Endothelial cell of umbilical vein (primary cell): ENCODE data around the gene TRMT1. TPM values are rescaled to one million over a fixed set of nuclear protein-coding genes. Genes with fewer than 3 reads are reported as not detected.

Experiments
- BruUV-seq: library from RNA; stranded (reverse); fragments of 400-500 nt; replicated peaks from 2 replicates; lab custom pipeline; 2021; lab: Mats Ljungman, UMichigan
- CTCF ChIA-PET: fragments of 300-600, 350-600 bp; sonication (Branson Sonifier 250); formaldehyde crosslinking; loops from one replicate; lab custom pipeline; 2021; ENCODE audit warnings: antibody characterized with exemption, inconsistent platforms; lab: Charles Lee
- POLR2A ChIA-PET: fragments of 300-600, 350-600 bp; sonication (Branson Sonifier 250); formaldehyde crosslinking; loops from one replicate; lab custom pipeline; 2021; ENCODE audit warnings: antibody characterized with exemption, inconsistent platforms; lab: Charles Lee
- DNase-seq: peaks from one replicate; pipeline ENCODE4 v3.0.0-alpha.2; 2011; ENCODE audit warnings: low read depth, low spot score
- FAIRE-seq: peaks from 2 replicates; lab custom pipeline; 2011; peaks lifted over from hg19 to GRCh38; lab: Jason Lieb, UNC
- H2AFZ ChIP-seq: 2 replicates; pipeline ENCODE4 v1.6.0; 2012; ENCODE audit warnings: low read depth, low read length, control low read depth, inconsistent platforms
- H3K27ac ChIP-seq: 2 replicates; pipeline ENCODE4 v1.5.1; 2011; ENCODE audit warnings: low read depth, mild to moderate bottlenecking, control low read depth, low read length, moderate library complexity; ENCODE audit not compliant: insufficient read depth
- H3K27me3 ChIP-seq, 2 experiments: 2 replicates each; pipeline versions ENCODE4 v1.6.0 to v1.6.1; 2011; ENCODE audit warnings: low read length in 2 of 2, mixed read lengths in 1 of 2; ENCODE audit not compliant: control insufficient read depth in 2 of 2, insufficient read depth in 2 of 2
- H3K36me3 ChIP-seq, 2 experiments: 2 replicates in 1 of 2; 3 replicates in 1 of 2; pipeline ENCODE4 v1.5.1; 2011; ENCODE audit warnings: low read length in 2 of 2, mild to moderate bottlenecking in 1 of 2, moderate library complexity in 1 of 2; ENCODE audit not compliant: control insufficient read depth in 2 of 2, insufficient read depth in 2 of 2; ENCODE audit errors: extremely low read depth in 1 of 2
- H3K4me1 ChIP-seq: 3 replicates; pipeline ENCODE4 v1.5.1; 2011; ENCODE audit warnings: mild to moderate bottlenecking, low read length; ENCODE audit not compliant: control insufficient read depth, insufficient read depth; ENCODE audit errors: extremely low read depth
- H3K4me2 ChIP-seq: 2 replicates; pipeline ENCODE4 v1.6.1; 2011; ENCODE audit warnings: low read length, control low read depth, mixed read lengths; ENCODE audit not compliant: insufficient read depth
- H3K4me3 ChIP-seq, 3 experiments: fragments of 200-600 bp in 1 of 3; sonication (generic), shearing (Covaris generic) in 1 of 3; replicated peaks in 1 of 3; 2 replicates each; pipeline ENCODE4 v1.5.1; 2011 to 2016; ENCODE audit warnings: control low read depth in 3 of 3, low read length in 3 of 3, mild to moderate bottlenecking in 2 of 3, inconsistent platforms in 1 of 3, low read depth in 1 of 3, moderate library complexity in 1 of 3; ENCODE audit not compliant: insufficient read depth in 1 of 3
- H3K79me2 ChIP-seq: 2 replicates; pipeline ENCODE4 v1.6.0; 2012; ENCODE audit warnings: low read length, inconsistent platforms; ENCODE audit not compliant: control insufficient read depth, insufficient read depth
- H3K9ac ChIP-seq: replicated peaks from 2 replicates; pipeline ENCODE3; 2011; ENCODE audit warnings: low read length, control low read depth; ENCODE audit not compliant: insufficient read depth; ENCODE audit errors: extremely low read depth
- H3K9me1 ChIP-seq: replicated peaks from 3 replicates; pipeline ENCODE4 v1.6.0; 2011; ENCODE audit warnings: mild to moderate bottlenecking, low read length; ENCODE audit not compliant: control insufficient read depth, insufficient read depth; ENCODE audit errors: extremely low read depth
- H3K9me3 ChIP-seq: replicated peaks from 2 replicates; pipeline ENCODE4 v1.5.1; 2012; ENCODE audit warnings: low read length, inconsistent platforms; ENCODE audit not compliant: control insufficient read depth, insufficient read depth
- H4K20me1 ChIP-seq: replicated peaks from 2 replicates; pipeline ENCODE3; 2011; ENCODE audit warnings: mild to moderate bottlenecking, low read length; ENCODE audit not compliant: control insufficient read depth, insufficient read depth; ENCODE audit errors: extremely low read depth
- FOS ChIP-seq: IDR thresholded peaks from 2 replicates; pipeline ENCODE4 v1.6.1; 2011; ENCODE audit warnings: mild to moderate bottlenecking, low read length, moderate library complexity, borderline replicate concordance; ENCODE audit not compliant: insufficient read depth
- GATA2 ChIP-seq: IDR thresholded peaks from 2 replicates; pipeline ENCODE4 v1.7.0; 2011; ENCODE audit warnings: low read depth, mild to moderate bottlenecking, moderate library complexity, mixed read lengths, low read length; ENCODE audit not compliant: insufficient read length, insufficient read depth
- JUN ChIP-seq: IDR thresholded peaks from 2 replicates; pipeline ENCODE4 v1.6.1; 2011; ENCODE audit warnings: borderline replicate concordance, low read depth; ENCODE audit not compliant: insufficient read length, insufficient read depth
- MYC ChIP-seq: IDR thresholded peaks from one replicate; pipeline ENCODE4 v1.6.1; 2011; ENCODE audit warnings: mild to moderate bottlenecking, low read depth, low read length
- POLR2A ChIP-seq: IDR thresholded peaks from 2 replicates; pipeline ENCODE4 v1.6.1; 2012; ENCODE audit warnings: low read depth, mild to moderate bottlenecking, control low read depth, low read length
- dilution Hi-C: fragments of 300-500 bp; cut with MboI; formaldehyde crosslinking; loops from one replicate; pipeline ENCODE4 v1.15.0; 2019; ENCODE audit warnings: low sequenced_read_pairs; ENCODE audit not compliant: extremely low pct_ligation_motif_present
- intact Hi-C: fragments of 100-400 bp; cut with micrococcal nuclease; formaldehyde crosslinking; loops from one replicate; pipeline ENCODE4 v1.10.0; 2022
- polyA plus RNA-seq, 4 experiments: library from polyadenylated mRNA; depleted of rRNA in 3 of 4; stranded (reverse) in 3 of 4; unstranded in 1 of 4; fragments of >200 nt; gene quantifications; 2 replicates each; pipeline versions ENCODE4 v1.2.1 to v1.2.3, GENCODE V29; 2011 to 2012; ENCODE audit warnings: missing spikeins in 1 of 4
- total RNA-seq: library from RNA; stranded (reverse); gene quantifications from 2 replicates; pipeline ENCODE4 v1.2.3, GENCODE V29; 2021
- TF ChIP-seq, protein P1 (sequence below), 2 donors: IDR thresholded peaks; 1 replicate in 1 of 2; 2 replicates in 1 of 2; pipeline ENCODE4 v1.5.1; 2011; ENCODE audit warnings: low read length in 2 of 2, mild to moderate bottlenecking in 2 of 2, moderate library complexity in 2 of 2, control low read depth in 1 of 2, inconsistent platforms in 1 of 2, low read depth in 1 of 2; ENCODE audit not compliant: insufficient read depth in 1 of 2; ENCODE audit errors: extremely low read depth in 1 of 2
- TF ChIP-seq, protein P2 (sequence below): IDR thresholded peaks from 2 replicates; pipeline ENCODE4 v1.6.1; 2011; ENCODE audit not compliant: insufficient read depth, insufficient read length

TRMT1 gene
- total and polyA plus RNA-seq, 2 donors (not counting 3 experiments of a cell fraction or from before 2014, with no cell fraction given), result 46.3 to 53.0 TPM

DNA sequence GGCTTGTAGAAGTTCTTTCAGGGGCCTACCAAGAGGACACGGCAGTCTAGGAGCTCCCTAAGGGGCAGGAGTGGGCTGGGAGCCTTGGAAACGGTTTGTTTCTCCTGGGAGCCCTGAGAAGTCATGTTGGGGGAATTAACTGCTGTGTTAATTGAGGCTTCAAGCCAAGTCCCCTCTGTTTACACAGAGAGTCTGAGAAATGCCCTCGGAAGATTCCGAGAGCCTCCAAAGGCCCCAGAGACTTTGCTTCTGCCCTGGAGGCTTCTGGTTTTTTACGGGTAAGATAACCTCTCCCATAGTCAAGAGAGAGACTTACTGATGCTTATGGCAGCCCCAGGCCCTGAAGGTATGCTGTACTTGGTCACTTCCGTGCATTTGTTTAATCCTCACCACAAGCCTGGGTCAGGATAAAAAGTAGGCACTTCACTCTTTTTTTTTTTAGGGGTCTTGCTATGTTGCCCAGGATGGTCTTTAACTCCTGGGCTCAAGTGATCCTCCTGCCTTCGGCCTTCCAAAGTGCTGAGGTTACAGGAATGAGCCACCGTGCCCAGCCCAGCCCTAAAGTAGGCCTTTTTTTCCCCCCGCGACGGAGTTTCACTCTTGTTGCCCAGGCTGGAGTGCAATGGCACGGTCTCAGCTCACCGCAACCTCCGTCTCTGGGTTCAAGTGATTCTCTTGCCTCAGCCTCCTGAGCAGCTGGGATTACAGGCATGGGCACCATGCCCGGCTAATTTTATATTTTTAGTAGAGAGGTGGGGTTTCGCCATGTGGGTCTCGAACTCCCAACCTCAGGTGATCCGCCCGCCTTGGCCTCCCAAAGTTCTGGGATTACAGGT lies 48.8 kb upstream of the TRMT1 start:
- FAIRE-seq, result peak; percentile 21
- Histone ChIP-seq H3K4me3 (no peak overlapping the region), H3K27me3 (no peaks in the 10 kb centered on the region), H3K36me3 (no peaks in the 10 kb centered on the region), H3K9me3 (no peaks in the 10 kb centered on the region), H4K20me1 (no peaks in the 10 kb centered on the region), H2AFZ (no peak overlapping the region), H3K79me2 (no peaks in the 10 kb centered on the region), H3K9ac (peak overlapping the region; percentile 84), H3K27ac (peak overlapping the region; percentile 99), H3K4me2 (peak overlapping the region; percentile 51), H3K9me1 (no peaks in the 10 kb centered on the region), H3K4me1 (peaks cover 50% of the 10 kb centered on the region)
- no TSS peak for BruUV-seq
- no peak for TF ChIP-seq POLR2A
- no peak for TF ChIP-seq MYC
- no peak for TF ChIP-seq FOS
- TF ChIP-seq GATA2, result no peak
- TF ChIP-seq, protein P1, sequence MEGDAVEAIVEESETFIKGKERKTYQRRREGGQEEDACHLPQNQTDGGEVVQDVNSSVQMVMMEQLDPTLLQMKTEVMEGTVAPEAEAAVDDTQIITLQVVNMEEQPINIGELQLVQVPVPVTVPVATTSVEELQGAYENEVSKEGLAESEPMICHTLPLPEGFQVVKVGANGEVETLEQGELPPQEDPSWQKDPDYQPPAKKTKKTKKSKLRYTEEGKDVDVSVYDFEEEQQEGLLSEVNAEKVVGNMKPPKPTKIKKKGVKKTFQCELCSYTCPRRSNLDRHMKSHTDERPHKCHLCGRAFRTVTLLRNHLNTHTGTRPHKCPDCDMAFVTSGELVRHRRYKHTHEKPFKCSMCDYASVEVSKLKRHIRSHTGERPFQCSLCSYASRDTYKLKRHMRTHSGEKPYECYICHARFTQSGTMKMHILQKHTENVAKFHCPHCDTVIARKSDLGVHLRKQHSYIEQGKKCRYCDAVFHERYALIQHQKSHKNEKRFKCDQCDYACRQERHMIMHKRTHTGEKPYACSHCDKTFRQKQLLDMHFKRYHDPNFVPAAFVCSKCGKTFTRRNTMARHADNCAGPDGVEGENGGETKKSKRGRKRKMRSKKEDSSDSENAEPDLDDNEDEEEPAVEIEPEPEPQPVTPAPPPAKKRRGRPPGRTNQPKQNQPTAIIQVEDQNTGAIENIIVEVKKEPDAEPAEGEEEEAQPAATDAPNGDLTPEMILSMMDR (IDR thresholded peaks at IDR 0.05; ENCODE audit: extremely low read depth in 1 of 2, insufficient read depth in 1 of 2, low read depth in 1 of 2, low read length in 2 of 2), result no peak
- TF ChIP-seq JUN, result no peak
- TF ChIP-seq, protein P2, sequence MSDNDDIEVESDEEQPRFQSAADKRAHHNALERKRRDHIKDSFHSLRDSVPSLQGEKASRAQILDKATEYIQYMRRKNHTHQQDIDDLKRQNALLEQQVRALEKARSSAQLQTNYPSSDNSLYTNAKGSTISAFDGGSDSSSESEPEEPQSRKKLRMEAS, result no peak
- peak; percentile 55 for DNase-seq
- intact Hi-C loops (loop anchor here (5.0 kb wide), 1 partner anchor 567 kb away; no protein-coding TSS in a partner anchor), dilution Hi-C loops (no loop called here)
- ChIA-PET POLR2A (interaction anchor here (0.6 to 3.3 kb wide), 4 partner anchors 10 to 32 kb away, joined by 3 to 25 read pairs (median 14); no protein-coding TSS in a partner anchor), CTCF (interaction anchor here (1.1 to 2.8 kb wide), 4 partner anchors 10 to 30 kb away, joined by 3 to 24 read pairs (median 10); no protein-coding TSS in a partner anchor)
